ENCODE data around the gene VAPA. TPM values are rescaled to one million over a fixed set of nuclear protein-coding genes. Genes with fewer than 3 reads are reported as not detected.

VAPA gene
- total RNA-seq, 1 donor from 2014 or later, result 208 TPM

- no peak for TF ChIP-seq CTCF (IDR thresholded peaks at IDR 0.05; ENCODE audit: borderline replicate concordance)
These were observed 80.3 kb downstream of the VAPA start for GRCh38 chr18:9994026-9994570.

GRCh38 chr18:9994701-9995235 lies 81.0 kb downstream of the VAPA start:
- Histone ChIP-seq H3K4me3 (no peak overlapping the region), H3K9me3 (replicated peaks) (peaks cover 21% of the 10 kb centered on the region), H3K4me1 (peaks cover 29% of the 10 kb centered on the region), H3K27ac (replicated peaks) (no peak overlapping the region), H3K36me3 (no peaks in the 10 kb centered on the region), H3K27me3 (ENCODE audit: low read depth) (no peaks in the 10 kb centered on the region)
- no peak for TF ChIP-seq CTCF (IDR thresholded peaks at IDR 0.05; ENCODE audit: borderline replicate concordance)
- intact Hi-C loops (cut with micrococcal nuclease), result no loop called here
- DNase-seq, result no peak

More at GRCh38 chr18:9994026-9994570, 80.3 kb downstream of the VAPA start:
- Histone ChIP-seq H3K4me1 (peaks cover 29% of the 10 kb centered on the region), H3K9me3 (replicated peaks) (peaks cover 15% of the 10 kb centered on the region), H3K36me3 (no peaks in the 10 kb centered on the region), H3K4me3 (no peak overlapping the region), H3K27ac (replicated peaks) (no peak overlapping the region), H3K27me3 (ENCODE audit: low read depth) (no peaks in the 10 kb centered on the region)
- no peak for DNase-seq
- intact Hi-C loops (cut with micrococcal nuclease), result no loop called here

GRCh38 chr18:9995631-9996030 lies 81.8 kb downstream of the VAPA start:
- no peak for DNase-seq
- no peak for TF ChIP-seq CTCF (IDR thresholded peaks at IDR 0.05; ENCODE audit: borderline replicate concordance)
- Histone ChIP-seq H3K4me3 (no peak overlapping the region), H3K27ac (replicated peaks) (no peak overlapping the region), H3K9me3 (replicated peaks) (peaks cover 26% of the 10 kb centered on the region), H3K36me3 (no peaks in the 10 kb centered on the region), H3K4me1 (peaks cover 29% of the 10 kb centered on the region), H3K27me3 (ENCODE audit: low read depth) (no peaks in the 10 kb centered on the region)
- intact Hi-C loops (cut with micrococcal nuclease), result no loop called here

- Histone ChIP-seq H3K9me3 (replicated peaks) (peaks cover 26% of the 10 kb centered on the region), H3K36me3 (no peaks in the 10 kb centered on the region), H3K27me3 (ENCODE audit: low read depth) (no peaks in the 10 kb centered on the region), H3K4me3 (no peak overlapping the region), H3K27ac (replicated peaks) (no peak overlapping the region), H3K4me1 (peaks cover 29% of the 10 kb centered on the region)
- intact Hi-C loops (cut with micrococcal nuclease), result no loop called here
- TF ChIP-seq CTCF (IDR thresholded peaks at IDR 0.05; ENCODE audit: borderline replicate concordance), result no peak
- no peak for DNase-seq
These were observed 82.3 kb downstream of the VAPA start for GRCh38 chr18:9996094-9996493.

GRCh38 chr18:9997711-9998110 lies 83.9 kb downstream of the VAPA start:
- H3K36me3 ChIP-seq, result no peaks in the 10 kb centered on the region
- intact Hi-C loops (cut with micrococcal nuclease), result no loop called here
- peaks cover 26% of the 10 kb centered on the region for H3K9me3 ChIP-seq (replicated peaks)
- no peak for DNase-seq
- no peak for TF ChIP-seq CTCF (IDR thresholded peaks at IDR 0.05; ENCODE audit: borderline replicate concordance)
- H3K4me1 ChIP-seq, result peaks cover 22% of the 10 kb centered on the region
- no peaks in the 10 kb centered on the region for H3K27me3 ChIP-seq (ENCODE audit: low read depth)
- H3K27ac ChIP-seq (replicated peaks), result no peak overlapping the region
- H3K4me3 ChIP-seq, result no peak overlapping the region
